PFSK-1 (cell line): ENCODE measurements around the gene HAT1.

Experiments used
- FOXP2 ChIP-seq: optimal IDR thresholded peaks from 2 replicates; pipeline ENCODE3; 2011; ENCODE audit warnings: borderline replicate concordance, control low read depth, inconsistent platforms; ENCODE audit not compliant: insufficient read depth; ENCODE audit errors: extremely low read length, extremely low read depth
- POLR2AphosphoS5 ChIP-seq: IDR thresholded peaks from 2 replicates; pipeline ENCODE4 v1.6.1; 2012; ENCODE audit warnings: low read depth, mild to moderate bottlenecking, control low read depth, low read length, moderate library complexity
- REST ChIP-seq, 2 experiments: IDR thresholded peaks; 2 replicates each; pipeline versions ENCODE4 v1.6.1 to v1.8.0; 2011 to 2012; ENCODE audit warnings: low read depth in 2 of 2, low read length in 2 of 2, control low read depth in 1 of 2, inconsistent platforms in 1 of 2, mild to moderate bottlenecking in 1 of 2, moderate library complexity in 1 of 2; ENCODE audit not compliant: insufficient read depth in 1 of 2
- SIN3A ChIP-seq: IDR thresholded peaks from 2 replicates; pipeline ENCODE4 v1.6.1; 2012; ENCODE audit warnings: mild to moderate bottlenecking, low read length, moderate library complexity, borderline replicate concordance; ENCODE audit not compliant: insufficient read depth
- TAF1 ChIP-seq: IDR thresholded peaks from 2 replicates; pipeline ENCODE4 v1.6.1; 2012; ENCODE audit warnings: low read length, control low read depth, borderline replicate concordance; ENCODE audit not compliant: insufficient read depth

Gene HAT1

GRCh38 chr2:171996021-171996420 lies 73.8 kb downstream of the HAT1 start:
- TF ChIP-seq POLR2AphosphoS5 (no peak), TAF1 (no peak), SIN3A (no peak), REST (IDR thresholded peaks at IDR 0.05; ENCODE audit: insufficient read depth in 1 of 2, low read depth in 2 of 2, low read length in 2 of 2) (no peak), FOXP2 (no peak)

- no peak for TF ChIP-seq FOXP2
- TF ChIP-seq SIN3A, result no peak
- TF ChIP-seq POLR2AphosphoS5, result no peak
- TF ChIP-seq REST (IDR thresholded peaks at IDR 0.05; ENCODE audit: insufficient read depth in 1 of 2, low read depth in 2 of 2, low read length in 2 of 2), result no peak
- no peak for TF ChIP-seq TAF1
These were observed 76.9 kb downstream of the HAT1 start for GRCh38 chr2:171999161-171999560.

- TF ChIP-seq TAF1 (peak; percentile 59; the same call in 1 of the 2 replicates), REST (IDR thresholded peaks at IDR 0.05; ENCODE audit: insufficient read depth in 1 of 2, low read depth in 2 of 2, low read length in 2 of 2) (peak in 1 of 2 experiments; percentile 60; a peak in 2 of 4 replicates), FOXP2 (peak; percentile 91), POLR2AphosphoS5 (peak; percentile 67; the same call in 1 of the 2 replicates), SIN3A (peak; percentile 91; the same call in 1 of the 2 replicates)
These were observed 77.6 kb downstream of the HAT1 start, which contains the start of gene METAP1D for GRCh38 chr2:171999604-172000469. METAP1D (plus strand) TSS chr2:171999953; CDS start chr2:171999970, 17 bp downstream.

GRCh38 chr2:172000696-172001361 lies 78.6 kb downstream of the HAT1 start:
- TF ChIP-seq SIN3A (no peak), FOXP2 (no peak), POLR2AphosphoS5 (no peak), TAF1 (no peak), REST (IDR thresholded peaks at IDR 0.05; ENCODE audit: insufficient read depth in 1 of 2, low read depth in 2 of 2, low read length in 2 of 2) (no peak)
